CD4-positive, alpha-beta T cell treated with Interleukin-15 for 1 hour (primary cell): Measurements from ENCODE around the gene CXADR.
A peak's percentile ranks its signal among the peaks of the same experiment; 100 is the strongest.
"Not testable (repeated sequence)": the region's sequence is repeated elsewhere in the genome, so short reads cannot be mapped to it uniquely, and the experiment has no call there.

Source experiments
- DNase-seq: peaks from one replicate; pipeline ENCODE4 v3.0.0-alpha.2; 2020

The CXADR gene

GRCh38 chr21:17512253-17513213 is at the start of gene CXADR:
Gene CXADR (plus strand): TSS chr21:17513043. CDS start chr21:17513130, 87 bp downstream.
- peak; percentile 83 for DNase-seq

- no peak for DNase-seq
Measured at GRCh38 chr21:17466166-17466565, 46.7 kb upstream of the CXADR start.

GRCh38 chr21:17467392-17467791 is 45.5 kb upstream of the CXADR start:
- DNase-seq = no peak

GRCh38 chr21:17467829-17468228 is 45.0 kb upstream of the CXADR start:
- no peak for DNase-seq

- DNase-seq = no peak
Measured at GRCh38 chr21:17468698-17469097, 44.1 kb upstream of the CXADR start.

- no peak for DNase-seq
Measured at GRCh38 chr21:17469727-17470126, 43.1 kb upstream of the CXADR start.

- DNase-seq = no peak
Measured at GRCh38 chr21:17472182-17472581, 40.7 kb upstream of the CXADR start.

GRCh38 chr21:17472592-17473271 is 40.1 kb upstream of the CXADR start:
- DNase-seq = no peak

GRCh38 chr21:17476006-17476405 is 36.8 kb upstream of the CXADR start:
- no peak for DNase-seq

- DNase-seq = not testable (repeated sequence)
Measured at GRCh38 chr21:17478156-17478555, 34.7 kb upstream of the CXADR start.

GRCh38 chr21:17479606-17480005 is 33.2 kb upstream of the CXADR start:
- no peak for DNase-seq

GRCh38 chr21:17482928-17483327 is 29.9 kb upstream of the CXADR start:
- DNase-seq = no peak

- DNase-seq = no peak
Measured at GRCh38 chr21:17488620-17489019, 24.2 kb upstream of the CXADR start.

GRCh38 chr21:17489565-17489964 is 23.3 kb upstream of the CXADR start:
- DNase-seq = not testable (repeated sequence)

- no peak for DNase-seq
Measured at GRCh38 chr21:17491716-17492414, 21.0 kb upstream of the CXADR start.

GRCh38 chr21:17492415-17493168 is 20.3 kb upstream of the CXADR start:
- no peak for DNase-seq

- DNase-seq = no peak
Measured at GRCh38 chr21:17494051-17494450, 18.8 kb upstream of the CXADR start.

- no peak for DNase-seq
Measured at GRCh38 chr21:17495680-17496079, 17.2 kb upstream of the CXADR start.

- DNase-seq = no peak
Measured at GRCh38 chr21:17497316-17497715, 15.5 kb upstream of the CXADR start.

- no peak for DNase-seq
Measured at GRCh38 chr21:17498586-17498985, 14.3 kb upstream of the CXADR start.

GRCh38 chr21:17501107-17502006 is 11.5 kb upstream of the CXADR start:
- no peak for DNase-seq

GRCh38 chr21:17502985-17503384 is 9.9 kb upstream of the CXADR start:
- not testable (repeated sequence) for DNase-seq
